Ectodermal cell (in vitro differentiated cells): ENCODE results near the gene WIZ.

Experiments used
- H3K27ac ChIP-seq: 2 replicates; pipeline ENCODE4 v1.7.0; 2013; ENCODE audit warnings: mild to moderate bottlenecking, low read depth, low read length; ENCODE audit not compliant: insufficient read depth, poor library complexity, severe bottlenecking
- H3K27me3 ChIP-seq: 2 replicates; pipeline ENCODE4 v1.7.0; 2013; ENCODE audit warnings: mild to moderate bottlenecking, low read length; ENCODE audit not compliant: insufficient read depth, control insufficient read depth, poor library complexity, severe bottlenecking
- H3K36me3 ChIP-seq: one replicate; pipeline ENCODE4 v1.7.0; 2013; ENCODE audit warnings: low read length; ENCODE audit not compliant: control insufficient read depth, insufficient read depth
- H3K4me1 ChIP-seq: one replicate; pipeline ENCODE4 v1.7.0; 2013; ENCODE audit warnings: low read length; ENCODE audit not compliant: control insufficient read depth, insufficient read depth
- H3K4me3 ChIP-seq: 2 replicates; pipeline ENCODE4 v1.7.0; 2013; ENCODE audit warnings: low read depth, low read length, control low read depth; ENCODE audit not compliant: insufficient read depth
- H3K9me3 ChIP-seq: 2 replicates; pipeline ENCODE4 v1.7.0; 2013; ENCODE audit warnings: mild to moderate bottlenecking, low read length, moderate library complexity; ENCODE audit not compliant: control insufficient read depth
- WGBS, 2 experiments: methylation state at CpG; one replicate each; pipeline ENCODE4 v1.1.7; 2013; ENCODE audit warnings: missing lambda C conversion rate in 2 of 2; 5-methylcytosine and 5-hydroxymethylcytosine counted together

The WIZ gene

GRCh38 chr19:15453906-15454860 lies 4.4 kb upstream of the WIZ start:
- H3K27me3 ChIP-seq, result peaks cover 69% of the 10 kb centered on the region
- no peak overlapping the region for H3K27ac ChIP-seq
- no peak overlapping the region for H3K4me3 ChIP-seq
- no peaks in the 10 kb centered on the region for H3K9me3 ChIP-seq
- 89 to 90% methylated on average over 17 of the region's 17 CpGs for WGBS, 2 experiments
- H3K36me3 ChIP-seq, result no peaks in the 10 kb centered on the region
- no peaks in the 10 kb centered on the region for H3K4me1 ChIP-seq

GRCh38 chr19:15453091-15453578 lies 3.4 kb upstream of the WIZ start:
- Histone ChIP-seq H3K9me3 (no peaks in the 10 kb centered on the region), H3K4me1 (no peaks in the 10 kb centered on the region), H3K36me3 (no peaks in the 10 kb centered on the region), H3K27ac (no peak overlapping the region), H3K27me3 (peaks cover 64% of the 10 kb centered on the region), H3K4me3 (peak overlapping the region; percentile 30)
- 14 to 17% methylated on average over 44 of the region's 44 CpGs for WGBS, 2 experiments

- no peaks in the 10 kb centered on the region for H3K36me3 ChIP-seq
- peak overlapping the region; percentile 30 for H3K4me3 ChIP-seq
- 9 to 10% methylated on average over 37 of the region's 37 CpGs for WGBS, 2 experiments
- H3K27ac ChIP-seq, result no peak overlapping the region
- no peaks in the 10 kb centered on the region for H3K9me3 ChIP-seq
- no peaks in the 10 kb centered on the region for H3K4me1 ChIP-seq
- peaks cover 57% of the 10 kb centered on the region for H3K27me3 ChIP-seq
Observed at GRCh38 chr19:15452111-15453047, 2.6 kb upstream of the WIZ start.

- no peak overlapping the region for H3K27ac ChIP-seq
Observed at GRCh38 chr19:15450528-15450890, 753 bp upstream of the WIZ start.

GRCh38 chr19:15448778-15449619 lies 757 bp downstream of the WIZ start:
- H3K4me3 ChIP-seq, result peak overlapping the region; percentile 65
- H3K27me3 ChIP-seq, result peaks cover 23% of the 10 kb centered on the region
- H3K36me3 ChIP-seq, result no peaks in the 10 kb centered on the region
- no peaks in the 10 kb centered on the region for H3K4me1 ChIP-seq
- no peaks in the 10 kb centered on the region for H3K9me3 ChIP-seq
- 3 to 4% methylated on average over 38 to 43 of the region's 43 CpGs for WGBS, 2 experiments
- H3K27ac ChIP-seq, result no peak overlapping the region

More at GRCh38 chr19:15450528-15450890, 753 bp upstream of the WIZ start:
- Histone ChIP-seq H3K4me1 (no peaks in the 10 kb centered on the region), H3K36me3 (no peaks in the 10 kb centered on the region), H3K4me3 (no peak overlapping the region), H3K27me3 (peaks cover 38% of the 10 kb centered on the region), H3K9me3 (no peaks in the 10 kb centered on the region)
- WGBS, 2 experiments, result 89 to 98% methylated on average over 1 of the region's 1 CpG

- Histone ChIP-seq H3K4me3 (peak overlapping the region; percentile 65), H3K9me3 (no peaks in the 10 kb centered on the region), H3K27me3 (peaks cover 15% of the 10 kb centered on the region), H3K4me1 (no peaks in the 10 kb centered on the region), H3K36me3 (no peaks in the 10 kb centered on the region), H3K27ac (no peak overlapping the region)
- 70 to 72% methylated on average over 17 of the region's 17 CpGs for WGBS, 2 experiments
Observed at GRCh38 chr19:15448044-15448777, 1.5 kb downstream of the WIZ start.

- no peak overlapping the region for H3K4me3 ChIP-seq
- H3K27me3 ChIP-seq, result peaks cover 6% of the 10 kb centered on the region
- H3K27ac ChIP-seq, result no peak overlapping the region
- no peaks in the 10 kb centered on the region for H3K9me3 ChIP-seq
- H3K36me3 ChIP-seq, result no peaks in the 10 kb centered on the region
- 85 to 90% methylated on average over 4 of the region's 4 CpGs for WGBS, 2 experiments
- no peaks in the 10 kb centered on the region for H3K4me1 ChIP-seq
Observed at GRCh38 chr19:15447057-15447456, 2.7 kb downstream of the WIZ start.

GRCh38 chr19:15445807-15446376 lies 3.9 kb downstream of the WIZ start:
- Histone ChIP-seq H3K27me3 (no peaks in the 10 kb centered on the region), H3K27ac (no peak overlapping the region), H3K4me3 (no peak overlapping the region), H3K9me3 (no peaks in the 10 kb centered on the region), H3K4me1 (no peaks in the 10 kb centered on the region), H3K36me3 (no peaks in the 10 kb centered on the region)
- WGBS, 2 experiments, result 88 to 95% methylated on average over 7 of the region's 7 CpGs

- WGBS, 2 experiments, result 91 to 92% methylated on average over 9 of the region's 9 CpGs
Observed at GRCh38 chr19:15445227-15445605, 4.5 kb downstream of the WIZ start.

More at GRCh38 chr19:15445227-15445605, 4.5 kb downstream of the WIZ start:
- H3K27me3 ChIP-seq, result no peaks in the 10 kb centered on the region
- no peak overlapping the region for H3K4me3 ChIP-seq
- H3K27ac ChIP-seq, result no peak overlapping the region
- H3K4me1 ChIP-seq, result no peaks in the 10 kb centered on the region
- H3K36me3 ChIP-seq, result no peaks in the 10 kb centered on the region
- no peaks in the 10 kb centered on the region for H3K9me3 ChIP-seq
